Embryonic facial prominence (tissue), 1 donor: Measurements from ENCODE around the gene C6orf120.
"Not testable (repeated sequence)": the region's sequence is repeated elsewhere in the genome, so short reads cannot be mapped to it uniquely, and the experiment has no call there.

Experiments used
- DNase-seq: peaks from one replicate; pipeline ENCODE4 v3.0.0-alpha.2; 2016; ENCODE audit errors: extremely low spot score

C6orf120 gene

GRCh38 chr6:169678342-169678741 is 23.6 kb upstream of the C6orf120 start:
- no peak for DNase-seq

- no peak for DNase-seq
Measured at GRCh38 chr6:169684056-169684455, 17.9 kb upstream of the C6orf120 start.

GRCh38 chr6:169685860-169686259 is 16.1 kb upstream of the C6orf120 start:
- no peak for DNase-seq

- no peak for DNase-seq
Measured at GRCh38 chr6:169689287-169689686, 12.6 kb upstream of the C6orf120 start.

- no peak for DNase-seq
Measured at GRCh38 chr6:169691260-169691659, 10.7 kb upstream of the C6orf120 start.

- no peak for DNase-seq
Measured at GRCh38 chr6:169692516-169692915, 9.4 kb upstream of the C6orf120 start.

GRCh38 chr6:169695131-169695530 is 6.8 kb upstream of the C6orf120 start:
- DNase-seq, result no peak

- not testable (repeated sequence) for DNase-seq
Measured at GRCh38 chr6:169697115-169697514, 4.8 kb upstream of the C6orf120 start.

- no peak for DNase-seq
Measured at GRCh38 chr6:169700296-169700695, 1.6 kb upstream of the C6orf120 start.

GRCh38 chr6:169701311-169701953 is 494 bp upstream of the C6orf120 start:
- no peak for DNase-seq

GRCh38 chr6:169702840-169703246 is 917 bp downstream of the C6orf120 start:
- DNase-seq, result no peak

- no peak for DNase-seq
Measured at GRCh38 chr6:169707772-169708171, 5.8 kb downstream of the C6orf120 start.

- no peak for DNase-seq
Measured at GRCh38 chr6:169709293-169709692, 7.4 kb downstream of the C6orf120 start.

- no peak for DNase-seq
Measured at GRCh38 chr6:169710009-169710408, 8.1 kb downstream of the C6orf120 start.

- DNase-seq, result no peak
Measured at GRCh38 chr6:169714178-169714577, 12.3 kb downstream of the C6orf120 start.

GRCh38 chr6:169714595-169714994 is 12.7 kb downstream of the C6orf120 start:
- DNase-seq, result no peak

- DNase-seq, result no peak
Measured at GRCh38 chr6:169719117-169719516, 17.2 kb downstream of the C6orf120 start.

- DNase-seq, result no peak
Measured at GRCh38 chr6:169720207-169720855, 18.4 kb downstream of the C6orf120 start.

- DNase-seq, result peak; percentile 42
Measured at GRCh38 chr6:169722362-169723199, 20.7 kb downstream of the C6orf120 start.

GRCh38 chr6:169723200-169723909 is 21.4 kb downstream of the C6orf120 start:
- DNase-seq, result no peak

GRCh38 chr6:169723991-169724493 is 22.1 kb downstream of the C6orf120 start:
- DNase-seq, result no peak
